ENCODE measurements around the gene YIPF1. TPM values are rescaled to one million over a fixed set of nuclear protein-coding genes. Genes with fewer than 3 reads are reported as not detected.

The YIPF1 gene
- total RNA-seq, 1 experiment from 2014 or later: 21.1 TPM

GRCh38 chr1:53899206-53899628 is 9.6 kb upstream of the YIPF1 start:
- intact Hi-C loops (cut with micrococcal nuclease): no loop called here
- Histone ChIP-seq H3K4me2 (ENCODE audit: low read length) (peak overlapping the region; percentile 34), H3K9me3 (ENCODE audit: low read length) (no peaks in the 10 kb centered on the region), H2AFZ (ENCODE audit: low read length) (no peak overlapping the region), H3K4me3 (ENCODE audit: low read length) (no peak overlapping the region), H3K4me1 (ENCODE audit: insufficient read depth, low read length) (peaks cover 28% of the 10 kb centered on the region), H3K79me2 (ENCODE audit: low read length) (no peaks in the 10 kb centered on the region), H3K36me3 (ENCODE audit: low read depth, low read length) (no peaks in the 10 kb centered on the region), H3K9ac (ENCODE audit: low read length) (no peak overlapping the region), H3K27me3 (ENCODE audit: low read length) (no peaks in the 10 kb centered on the region), H3F3A (ENCODE audit: low read length, unreplicated experiment) (no peaks in the 10 kb centered on the region), H3K27ac (ENCODE audit: low read length) (peak overlapping the region; percentile 28), H3K9me2 (replicated peaks; ENCODE audit: low read length) (no peaks in the 10 kb centered on the region), H4K20me1 (ENCODE audit: low read length) (no peaks in the 10 kb centered on the region)
- DNase-seq (peak; percentile 67), ATAC-seq (peak; percentile 55)
- no peak for TF ChIP-seq CTCF (conservative IDR thresholded peaks at IDR 0.05; ENCODE audit: low read depth, low read length)
- TF ChIP-seq EZH2 (IDR thresholded peaks at IDR 0.05; ENCODE audit: low read length, unreplicated experiment): no peak
- no peak for TF ChIP-seq EZH2phosphoT487 (IDR thresholded peaks at IDR 0.05; ENCODE audit: borderline replicate concordance, low read length)
- POLR2A ChIA-PET (ENCODE audit: unreplicated experiment): no interaction called here
- CTCF ChIA-PET: no interaction called here
- no TSS peak for BruUV-seq (replicated peaks)

GRCh38 chr1:53896635-53897229 is 7.1 kb upstream of the YIPF1 start:
- H3K9me3 ChIP-seq (ENCODE audit: low read length): no peaks in the 10 kb centered on the region
- intact Hi-C loops (cut with micrococcal nuclease): no loop called here
- peak overlapping the region; percentile 55 for H3K27ac ChIP-seq (ENCODE audit: low read length)
- DNase-seq (peak; percentile 80), ATAC-seq (peak; percentile 78)
- no TSS peak for BruUV-seq (replicated peaks)
- CTCF ChIA-PET: no interaction called here
- H3K9me2 ChIP-seq (replicated peaks; ENCODE audit: low read length): no peaks in the 10 kb centered on the region
- no peak overlapping the region for H3K4me3 ChIP-seq (ENCODE audit: low read length)
- H3K27me3 ChIP-seq (ENCODE audit: low read length): no peaks in the 10 kb centered on the region
- no peaks in the 10 kb centered on the region for H4K20me1 ChIP-seq (ENCODE audit: low read length)
- peak overlapping the region; percentile 19; the same call in 1 of the 2 replicates for H2AFZ ChIP-seq (ENCODE audit: low read length)
- no peaks in the 10 kb centered on the region for H3K36me3 ChIP-seq (ENCODE audit: low read depth, low read length)
- H3K4me1 ChIP-seq (ENCODE audit: insufficient read depth, low read length): peaks cover 28% of the 10 kb centered on the region
- TF ChIP-seq CTCF (conservative IDR thresholded peaks at IDR 0.05; ENCODE audit: low read depth, low read length) (no peak), EZH2 (IDR thresholded peaks at IDR 0.05; ENCODE audit: low read length, unreplicated experiment) (no peak), EZH2phosphoT487 (IDR thresholded peaks at IDR 0.05; ENCODE audit: borderline replicate concordance, low read length) (no peak)
- no peaks in the 10 kb centered on the region for H3F3A ChIP-seq (ENCODE audit: low read length, unreplicated experiment)
- POLR2A ChIA-PET (ENCODE audit: unreplicated experiment): interaction anchor here (0.7 kb wide), 1 partner anchor 27 kb away, joined by 4 read pairs; no protein-coding TSS in a partner anchor
- H3K4me2 ChIP-seq (ENCODE audit: low read length): peak overlapping the region; percentile 12
- no peaks in the 10 kb centered on the region for H3K79me2 ChIP-seq (ENCODE audit: low read length)
- H3K9ac ChIP-seq (ENCODE audit: low read length): no peak overlapping the region

GRCh38 chr1:53895421-53895820 is 5.8 kb upstream of the YIPF1 start:
- no peaks in the 10 kb centered on the region for H3K27me3 ChIP-seq (ENCODE audit: low read length)
- H3K36me3 ChIP-seq (ENCODE audit: low read depth, low read length): no peaks in the 10 kb centered on the region
- H3K9me3 ChIP-seq (ENCODE audit: low read length): no peaks in the 10 kb centered on the region
- no peaks in the 10 kb centered on the region for H3K9me2 ChIP-seq (replicated peaks; ENCODE audit: low read length)
- H3K79me2 ChIP-seq (ENCODE audit: low read length): no peaks in the 10 kb centered on the region
- CTCF ChIA-PET: no interaction called here
- no peaks in the 10 kb centered on the region for H3F3A ChIP-seq (ENCODE audit: low read length, unreplicated experiment)
- POLR2A ChIA-PET (ENCODE audit: unreplicated experiment): no interaction called here
- ATAC-seq: no peak
- intact Hi-C loops (cut with micrococcal nuclease): no loop called here
- H3K4me1 ChIP-seq (ENCODE audit: insufficient read depth, low read length): peaks cover 30% of the 10 kb centered on the region
- H3K4me3 ChIP-seq (ENCODE audit: low read length): no peak overlapping the region
- no TSS peak for BruUV-seq (replicated peaks)
- no peak overlapping the region for H2AFZ ChIP-seq (ENCODE audit: low read length)
- no peak overlapping the region for H3K4me2 ChIP-seq (ENCODE audit: low read length)
- no peak for DNase-seq
- TF ChIP-seq EZH2phosphoT487 (IDR thresholded peaks at IDR 0.05; ENCODE audit: borderline replicate concordance, low read length): no peak
- TF ChIP-seq EZH2 (IDR thresholded peaks at IDR 0.05; ENCODE audit: low read length, unreplicated experiment): no peak
- TF ChIP-seq CTCF (conservative IDR thresholded peaks at IDR 0.05; ENCODE audit: low read depth, low read length): no peak
- H3K9ac ChIP-seq (ENCODE audit: low read length): no peak overlapping the region
- H3K27ac ChIP-seq (ENCODE audit: low read length): no peak overlapping the region
- H4K20me1 ChIP-seq (ENCODE audit: low read length): no peaks in the 10 kb centered on the region

Data from PC-3 (cell line).